IPS DF 4.7 (cell line): ENCODE data around the gene F9.

Experiments used
- DNase-seq: peaks from one replicate; pipeline ENCODE4 v3.0.0-alpha.2; 2013; ENCODE audit warnings: low spot score; ENCODE audit errors: extremely low read depth

The F9 gene

GRCh38 chrX:139596068-139596467, 65.5 kb downstream of the F9 start:
- DNase-seq: no peak

- no peak for DNase-seq
These were observed 69.6 kb downstream of the F9 start for GRCh38 chrX:139600105-139600504.
